Trophoblast cell (in vitro differentiated cells and primary cell): Measurements from ENCODE around the gene MFSD2A.
"Not testable (repeated sequence)": the region's sequence is repeated elsewhere in the genome, so short reads cannot be mapped to it uniquely, and the experiment has no call there.

ENCODE experiments used
- DNase-seq, 2 donors: peaks; one replicate each; pipeline ENCODE4 v3.0.0-alpha.2; 2016
- H2AFZ ChIP-seq: 2 replicates; pipeline ENCODE4 v1.6.1; 2013; ENCODE audit warnings: low read length, moderate library complexity, mild to moderate bottlenecking; ENCODE audit not compliant: insufficient read depth, poor library complexity
- H2AK5ac ChIP-seq: 2 replicates; pipeline ENCODE4 v1.6.1; 2013; ENCODE audit warnings: mild to moderate bottlenecking, low read length
- H2BK120ac ChIP-seq: 2 replicates; pipeline ENCODE4 v1.6.1; 2013; ENCODE audit warnings: low read length, mild to moderate bottlenecking, moderate library complexity; ENCODE audit not compliant: insufficient read depth, poor library complexity
- H2BK12ac ChIP-seq: 2 replicates; pipeline ENCODE4 v1.6.1; 2013; ENCODE audit warnings: mild to moderate bottlenecking, low read length, moderate library complexity
- H2BK5ac ChIP-seq: 2 replicates; pipeline ENCODE4 v1.6.1; 2013; ENCODE audit warnings: low read length, low read depth, moderate library complexity, mild to moderate bottlenecking; ENCODE audit not compliant: poor library complexity
- H3K14ac ChIP-seq: 2 replicates; pipeline ENCODE4 v1.6.1; 2013; ENCODE audit warnings: mild to moderate bottlenecking, low read length
- H3K18ac ChIP-seq: 2 replicates; pipeline ENCODE4 v1.6.1; 2013; ENCODE audit warnings: mild to moderate bottlenecking, low read length
- H3K23ac ChIP-seq: 2 replicates; pipeline ENCODE4 v1.6.1; 2013; ENCODE audit warnings: low read length
- H3K27ac ChIP-seq: 2 replicates; pipeline ENCODE4 v1.5.1; 2013; ENCODE audit warnings: low read depth, mild to moderate bottlenecking, inconsistent platforms, low read length, moderate library complexity
- H3K27me3 ChIP-seq: 2 replicates; pipeline ENCODE4 v1.6.1; 2013; ENCODE audit warnings: inconsistent platforms, mild to moderate bottlenecking, low read length, moderate library complexity; ENCODE audit not compliant: insufficient read depth
- H3K36me3 ChIP-seq, 2 experiments: 1 replicate in 1 of 2; 2 replicates in 1 of 2; pipeline ENCODE4 v1.6.1; 2013; ENCODE audit warnings: low read length in 2 of 2, mild to moderate bottlenecking in 2 of 2, moderate library complexity in 1 of 2; ENCODE audit not compliant: insufficient read depth in 2 of 2, control insufficient read depth in 1 of 2
- H3K4ac ChIP-seq: 2 replicates; pipeline ENCODE4 v1.6.1; 2013; ENCODE audit warnings: low read depth, mild to moderate bottlenecking, low read length, moderate library complexity
- H3K4me1 ChIP-seq, 2 experiments: 1 replicate in 1 of 2; 2 replicates in 1 of 2; pipeline ENCODE4 v1.6.1; 2013; ENCODE audit warnings: low read length in 2 of 2, mild to moderate bottlenecking in 2 of 2, moderate library complexity in 1 of 2; ENCODE audit not compliant: insufficient read depth in 2 of 2, control insufficient read depth in 1 of 2
- H3K4me2 ChIP-seq: 2 replicates; pipeline ENCODE4 v1.6.1; 2013; ENCODE audit warnings: inconsistent platforms, mild to moderate bottlenecking, low read length, moderate library complexity
- H3K4me3 ChIP-seq: 2 replicates; pipeline ENCODE4 v1.5.1; 2013; ENCODE audit warnings: mild to moderate bottlenecking, low read depth, low read length, inconsistent platforms
- H3K79me1 ChIP-seq: one replicate; pipeline ENCODE4 v1.6.1; 2013; ENCODE audit warnings: low read length
- H3K79me2 ChIP-seq: 2 replicates; pipeline ENCODE4 v1.6.1; 2013; ENCODE audit warnings: low read length, mild to moderate bottlenecking; ENCODE audit not compliant: control insufficient read depth, insufficient read depth, poor library complexity
- H3K9ac ChIP-seq: 2 replicates; pipeline ENCODE4 v1.6.1; 2013; ENCODE audit warnings: mild to moderate bottlenecking, low read length
- H3K9me3 ChIP-seq: 2 replicates; pipeline ENCODE4 v1.6.1; 2013; ENCODE audit warnings: low read depth, mild to moderate bottlenecking, control low read depth, inconsistent platforms, low read length; ENCODE audit not compliant: insufficient read depth
- H4K12ac ChIP-seq: 2 replicates; pipeline ENCODE4 v1.6.1; 2013; ENCODE audit warnings: low read depth, mild to moderate bottlenecking, low read length, moderate library complexity
- H4K8ac ChIP-seq: 2 replicates; pipeline ENCODE4 v1.6.1; 2013; ENCODE audit warnings: low read depth, mild to moderate bottlenecking, low read length, moderate library complexity
- H4K91ac ChIP-seq: one replicate; pipeline ENCODE4 v1.6.1; 2013; ENCODE audit warnings: low read depth, mild to moderate bottlenecking, low read length, moderate library complexity
- WGBS: extraction: QIAGEN DNeasy Blood & Tissue Kit; methylation state at CpG from one replicate; pipeline ENCODE4 v1.1.7; 2013; ENCODE audit warnings: missing lambda C conversion rate; ENCODE audit not compliant: insufficient read length, insufficient coverage; ENCODE audit errors: extremely low coverage; 5-methylcytosine and 5-hydroxymethylcytosine counted together

The MFSD2A gene

DNA sequence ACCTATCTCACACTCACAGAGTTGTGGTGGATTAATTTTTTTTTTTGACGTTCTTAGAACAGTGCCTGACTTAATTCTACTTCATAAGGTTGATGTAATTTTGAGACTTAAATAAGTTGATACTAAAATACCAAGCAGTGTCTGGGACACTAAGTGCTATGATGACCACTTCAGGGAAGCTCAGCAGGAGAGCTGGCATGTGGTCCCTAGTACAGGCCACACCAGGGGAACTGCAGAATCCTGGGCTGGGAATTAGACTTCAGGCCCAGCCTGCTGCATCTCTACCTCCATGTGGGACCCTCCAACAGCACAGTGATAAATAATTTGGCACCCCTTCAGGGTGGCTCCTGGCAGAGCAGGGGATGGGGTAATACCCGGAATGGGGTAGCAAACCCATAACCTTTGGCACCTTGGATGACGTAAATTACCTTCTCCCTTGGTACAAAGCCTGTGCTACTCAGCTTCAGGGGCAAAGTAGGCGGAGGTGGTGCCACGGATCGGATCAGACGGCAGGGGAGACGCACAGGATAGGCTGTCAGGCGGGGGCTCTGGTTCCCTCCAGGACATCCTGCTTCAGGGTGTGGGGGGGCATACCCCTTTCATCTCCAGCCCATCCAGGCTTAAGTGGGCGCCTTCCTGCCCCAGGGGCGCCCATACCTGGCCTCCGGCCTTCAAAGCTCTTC, 4.8 kb downstream of the MFSD2A start:
- Histone ChIP-seq H2BK120ac (no peak overlapping the region), H3K14ac (no peak overlapping the region)
- no peak for DNase-seq

DNA sequence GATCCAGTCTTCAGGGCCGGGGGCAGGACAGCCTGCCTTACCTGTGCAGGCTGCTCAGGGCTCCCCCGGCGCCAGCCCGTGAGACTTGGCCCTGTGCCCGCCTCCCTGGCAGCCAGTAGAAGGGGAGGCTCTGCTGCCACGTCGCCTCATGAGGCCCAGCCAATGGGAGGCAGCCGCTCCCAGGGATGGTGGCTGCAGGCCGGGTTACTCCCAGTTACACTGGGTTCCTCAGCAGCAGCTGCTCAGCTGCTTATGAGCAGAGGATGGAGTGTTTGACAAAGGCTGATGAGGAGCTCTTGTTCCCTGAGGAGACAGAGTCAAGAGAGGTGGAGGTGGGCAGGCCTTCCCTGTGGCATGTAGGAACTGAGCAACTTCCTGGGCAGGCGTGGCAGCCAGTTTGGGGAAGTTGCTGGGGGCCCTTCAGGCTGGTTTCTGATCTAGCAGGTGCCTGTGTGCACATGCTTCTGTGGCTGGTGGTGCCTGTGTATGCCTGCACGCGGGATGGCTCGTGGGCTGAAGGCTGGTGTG, 5.5 kb downstream of the MFSD2A start:
- Histone ChIP-seq H3K27ac (no peak overlapping the region), H3K14ac (no peak overlapping the region), H3K36me3 (no peaks in the 10 kb centered on the region), H4K8ac (no peak overlapping the region), H3K4me1 (peaks cover 2 to 5% of the 10 kb centered on the region in 2 experiments), H2BK12ac (no peak overlapping the region), H3K79me1 (no peaks in the 10 kb centered on the region), H3K4ac (no peak overlapping the region), H2AK5ac (no peak overlapping the region), H3K9me3 (peaks cover 1% of the 10 kb centered on the region), H3K23ac (no peak overlapping the region), H4K12ac (no peak overlapping the region), H4K91ac (no peak overlapping the region), H3K4me3 (no peak overlapping the region), H3K79me2 (no peaks in the 10 kb centered on the region), H2AFZ (no peak overlapping the region), H3K27me3 (peaks cover 10% of the 10 kb centered on the region), H3K4me2 (no peak overlapping the region), H2BK120ac (no peak overlapping the region), H3K18ac (no peak overlapping the region), H3K9ac (no peak overlapping the region), H2BK5ac (no peak overlapping the region)
- DNase-seq: no peak
- no CpG with 5 or more reads among the region's 13 CpGs for WGBS

More for the DNA sequence above, 4.8 kb downstream of the MFSD2A start:
- H3K79me2 ChIP-seq: no peaks in the 10 kb centered on the region
- no peak overlapping the region for H4K8ac ChIP-seq
- H3K36me3 ChIP-seq: no peaks in the 10 kb centered on the region
- peaks cover 1% of the 10 kb centered on the region for H3K9me3 ChIP-seq
- H2AK5ac ChIP-seq: no peak overlapping the region
- no peak overlapping the region for H3K4me3 ChIP-seq
- H2BK5ac ChIP-seq: no peak overlapping the region
- no peak overlapping the region for H2AFZ ChIP-seq
- no CpG with 5 or more reads among the region's 12 CpGs for WGBS
- H3K4me1 ChIP-seq: peaks cover 8 to 11% of the 10 kb centered on the region in 2 experiments
- H3K18ac ChIP-seq: no peak overlapping the region
- no peak overlapping the region for H3K9ac ChIP-seq
- H3K4me2 ChIP-seq: no peak overlapping the region
- H4K91ac ChIP-seq: no peak overlapping the region
- H3K27me3 ChIP-seq: peaks cover 16% of the 10 kb centered on the region
- H2BK12ac ChIP-seq: no peak overlapping the region
- no peak overlapping the region for H3K4ac ChIP-seq
- H3K23ac ChIP-seq: no peak overlapping the region
- no peaks in the 10 kb centered on the region for H3K79me1 ChIP-seq
- H3K27ac ChIP-seq: no peak overlapping the region
- no peak overlapping the region for H4K12ac ChIP-seq

DNA sequence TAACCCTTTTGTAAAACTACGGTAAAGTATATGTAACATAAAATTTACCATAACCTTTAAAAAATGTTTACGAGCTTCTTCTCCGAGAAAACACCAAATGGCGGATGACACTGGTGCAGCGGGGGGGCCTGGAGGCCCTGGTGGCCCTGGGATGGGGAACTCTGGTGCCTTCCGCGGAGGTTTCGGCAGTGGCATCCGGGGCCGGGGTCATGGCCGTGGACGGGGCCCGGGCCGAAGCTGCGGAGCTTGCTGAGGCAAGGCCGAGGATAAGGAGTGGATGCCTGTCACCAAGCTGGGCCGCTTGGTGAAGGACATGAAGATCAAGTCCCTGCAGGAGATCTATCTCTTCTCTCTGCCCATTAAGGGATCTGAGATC, 7.5 kb downstream of the MFSD2A start:
- H4K12ac ChIP-seq: no peak overlapping the region
- no peak overlapping the region for H3K23ac ChIP-seq
- H2BK5ac ChIP-seq: no peak overlapping the region
- no peaks in the 10 kb centered on the region for H3K27me3 ChIP-seq
- no peak overlapping the region for H3K14ac ChIP-seq
- H3K79me1 ChIP-seq: no peaks in the 10 kb centered on the region
- no CpG with 5 or more reads among the region's 17 CpGs for WGBS
- no peak overlapping the region for H3K4me3 ChIP-seq
- H2AK5ac ChIP-seq: no peak overlapping the region
- H3K79me2 ChIP-seq: no peaks in the 10 kb centered on the region
- H3K4me1 ChIP-seq: no peaks in the 10 kb centered on the region
- H3K4ac ChIP-seq: no peak overlapping the region
- no peak overlapping the region for H2BK12ac ChIP-seq
- H4K91ac ChIP-seq: no peak overlapping the region
- no peak overlapping the region for H3K4me2 ChIP-seq
- no peak for DNase-seq
- H4K8ac ChIP-seq: no peak overlapping the region
- no peak overlapping the region for H2BK120ac ChIP-seq
- no peak overlapping the region for H3K9ac ChIP-seq
- H3K27ac ChIP-seq: no peak overlapping the region
- no peak overlapping the region for H3K18ac ChIP-seq
- no peak overlapping the region for H2AFZ ChIP-seq
- no peaks in the 10 kb centered on the region for H3K36me3 ChIP-seq
- H3K9me3 ChIP-seq: peaks cover 1% of the 10 kb centered on the region

DNA sequence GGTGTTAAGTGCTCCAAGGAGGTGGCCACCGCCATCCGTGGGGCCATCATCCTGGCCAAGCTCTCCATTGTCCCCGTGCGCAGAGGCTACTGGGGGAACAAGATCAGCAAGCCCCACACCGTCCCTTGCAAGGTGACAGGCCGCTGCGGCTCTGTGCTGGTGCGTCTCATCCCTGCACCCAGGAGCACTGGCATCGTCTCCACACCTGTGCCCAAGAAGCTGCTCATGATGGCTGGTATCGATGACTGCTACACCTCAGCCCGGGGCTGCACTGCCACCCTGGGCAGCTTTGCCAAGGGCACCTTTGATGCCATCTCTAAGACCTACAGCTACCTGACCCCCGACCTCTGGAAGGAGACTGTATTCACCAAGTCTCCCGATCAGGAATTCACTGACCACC, 8.0 kb downstream of the MFSD2A start:
- not testable (repeated sequence) for H2BK12ac ChIP-seq, H3K27ac ChIP-seq, H4K91ac ChIP-seq, H3K36me3 ChIP-seq, H3K27me3 ChIP-seq, H3K4ac ChIP-seq, H2AK5ac ChIP-seq, DNase-seq, H3K9me3 ChIP-seq, H4K8ac ChIP-seq, H4K12ac ChIP-seq, H3K4me1 ChIP-seq, H3K4me3 ChIP-seq, H2BK5ac ChIP-seq, H2AFZ ChIP-seq, H2BK120ac ChIP-seq, H3K14ac ChIP-seq, H3K79me1 ChIP-seq, H3K4me2 ChIP-seq, H3K23ac ChIP-seq, H3K18ac ChIP-seq, H3K9ac ChIP-seq, H3K79me2 ChIP-seq
- WGBS: no CpG with 5 or more reads among the region's 13 CpGs
